ENCODE results near the gene ZNF547. TPM values are rescaled to one million over a fixed set of nuclear protein-coding genes. Genes with fewer than 3 reads are reported as not detected.

ZNF547 gene
- polyA plus RNA-seq, 1 experiment = 3.4 TPM

GRCh38 chr19:57406516-57407123 lies 43.3 kb downstream of the ZNF547 start:
- no peak overlapping the region for H3K4me3 ChIP-seq (ENCODE audit: low read depth, low read length)
- CTCF ChIA-PET = interaction anchor here (0.5 to 2.1 kb wide), 6 partner anchors 13 to 924 kb away, joined by 3 to 6 read pairs (median 3); partner anchors contain the start of gene ZNF274

GRCh38 chr19:57410877-57411671 lies 47.7 kb downstream of the ZNF547 start, which contains the start of gene ZNF17:
TSS of gene ZNF17 (plus strand) at chr19:57411161. CDS start at chr19:57413616, 2,455 bp downstream.
- peak within 1 kb of the TSS; percentile 77 for H3K4me3 ChIP-seq (ENCODE audit: low read depth, low read length)
- no peak for TF ChIP-seq CTCF (IDR thresholded peaks at IDR 0.05; ENCODE audit: insufficient read depth, low read depth, low read length)
- DNase-seq (ENCODE audit: low read depth) = peak; percentile 75
- ChIA-PET POLR2A (no interaction called here), CTCF (interaction anchor here (0.6 kb wide), 1 partner anchor 14 kb away, joined by 3 read pairs; no protein-coding TSS in a partner anchor)
- no peaks in the 10 kb centered on the region for H3K27me3 ChIP-seq (ENCODE audit: control insufficient read depth, insufficient read depth, low read length)
- H3K36me3 ChIP-seq (ENCODE audit: control insufficient read depth, insufficient read depth, low read length) = peaks cover 2% of the 10 kb centered on the region; the same call in 1 of the 2 replicates

More at GRCh38 chr19:57406516-57407123, 43.3 kb downstream of the ZNF547 start:
- peak; percentile 89 for TF ChIP-seq CTCF (IDR thresholded peaks at IDR 0.05; ENCODE audit: insufficient read depth, low read depth, low read length)
- DNase-seq (ENCODE audit: low read depth) = no peak
- Histone ChIP-seq H3K27me3 (ENCODE audit: control insufficient read depth, insufficient read depth, low read length) (no peaks in the 10 kb centered on the region), H3K36me3 (ENCODE audit: control insufficient read depth, insufficient read depth, low read length) (no peaks in the 10 kb centered on the region)
- POLR2A ChIA-PET = no interaction called here

GRCh38 chr19:57419439-57419838 lies 56.1 kb downstream of the ZNF547 start:
- no peak for DNase-seq (ENCODE audit: low read depth)
- Histone ChIP-seq H3K4me3 (ENCODE audit: low read depth, low read length) (no peak overlapping the region), H3K27me3 (ENCODE audit: control insufficient read depth, insufficient read depth, low read length) (no peaks in the 10 kb centered on the region), H3K36me3 (ENCODE audit: control insufficient read depth, insufficient read depth, low read length) (peaks cover 18% of the 10 kb centered on the region)
- POLR2A ChIA-PET = no interaction called here
- TF ChIP-seq CTCF (IDR thresholded peaks at IDR 0.05; ENCODE audit: insufficient read depth, low read depth, low read length) = no peak
- CTCF ChIA-PET = interaction anchor here (0.8 to 1.7 kb wide), 3 partner anchors 9 to 12 kb away, joined by 3 to 5 read pairs (median 3); no protein-coding TSS in a partner anchor

GRCh38 chr19:57421037-57421436 lies 57.7 kb downstream of the ZNF547 start:
- H3K27me3 ChIP-seq (ENCODE audit: control insufficient read depth, insufficient read depth, low read length) = no peaks in the 10 kb centered on the region
- CTCF ChIA-PET = no interaction called here
- H3K4me3 ChIP-seq (ENCODE audit: low read depth, low read length) = no peak overlapping the region
- POLR2A ChIA-PET = no interaction called here
- peaks cover 16% of the 10 kb centered on the region for H3K36me3 ChIP-seq (ENCODE audit: control insufficient read depth, insufficient read depth, low read length)
- DNase-seq (ENCODE audit: low read depth) = no peak
- no peak for TF ChIP-seq CTCF (IDR thresholded peaks at IDR 0.05; ENCODE audit: insufficient read depth, low read depth, low read length)

Other genes with a start within 250 kb of the ZNF547 start
- not detected in 2 replicates for gene USP29, start 243.6 kb upstream of the ZNF547 start, polyA plus RNA-seq (2011; rRNA removed)
- not detected in 2 replicates for gene ZIM3, start 218.3 kb upstream of the ZNF547 start, polyA plus RNA-seq (2011; rRNA removed)
- not detected in 2 replicates for gene DUXA, start 196.1 kb upstream of the ZNF547 start, polyA plus RNA-seq (2011; rRNA removed)
- gene ZNF264, start 172.1 kb upstream of the ZNF547 start, polyA plus RNA-seq (2011; rRNA removed) = 7.0 and 7.1 TPM in 2 replicates
- 1.3 and 1.5 TPM in 2 replicates for gene AURKC, start 132.5 kb upstream of the ZNF547 start, polyA plus RNA-seq (2011; rRNA removed)
- gene ZNF805, start 122.9 kb upstream of the ZNF547 start, polyA plus RNA-seq (2011; rRNA removed) = 5.1 and 5.2 TPM in 2 replicates
- gene ZNF460, start 83.1 kb upstream of the ZNF547 start, polyA plus RNA-seq (2011; rRNA removed) = 11.7 and 13.9 TPM in 2 replicates
- gene ZNF543, start 43.1 kb upstream of the ZNF547 start, polyA plus RNA-seq (2011; rRNA removed) = 1.7 and 2.1 TPM in 2 replicates
- gene ZNF304, start 12.3 kb upstream of the ZNF547 start, polyA plus RNA-seq (2011; rRNA removed) = 5.4 and 7.4 TPM in 2 replicates
- gene TRAPPC2B, start within 50 bp of the ZNF547 start, polyA plus RNA-seq (2011; rRNA removed) = 11.0 and 16.3 TPM in 2 replicates
- 12.7 and 13.3 TPM in 2 replicates for gene ZNF548, start 26.3 kb downstream of the ZNF547 start, polyA plus RNA-seq (2011; rRNA removed)
- gene ZNF17, start 47.6 kb downstream of the ZNF547 start, polyA plus RNA-seq (2011; rRNA removed) = 4.2 and 6.0 TPM in 2 replicates
- 10.0 and 11.4 TPM in 2 replicates for gene ZNF749, start 71.8 kb downstream of the ZNF547 start, polyA plus RNA-seq (2011; rRNA removed)
- 0.13 and 0.21 TPM in 2 replicates for gene VN1R1, start 93.6 kb downstream of the ZNF547 start, polyA plus RNA-seq (2011; rRNA removed)
- 3.6 and 5.8 TPM in 2 replicates for gene ZNF772, start 114.0 kb downstream of the ZNF547 start, polyA plus RNA-seq (2011; rRNA removed)
- 8.8 and 11.0 TPM in 2 replicates for gene ZNF419, start 124.2 kb downstream of the ZNF547 start, polyA plus RNA-seq (2011; rRNA removed)
- gene ZNF773, start 136.4 kb downstream of the ZNF547 start, polyA plus RNA-seq (2011; rRNA removed) = 13.0 and 13.1 TPM in 2 replicates
- 2.5 and 3.8 TPM in 2 replicates for gene ZNF549, start 163.8 kb downstream of the ZNF547 start, polyA plus RNA-seq (2011; rRNA removed)
- gene ZNF550, start 196.3 kb downstream of the ZNF547 start, polyA plus RNA-seq (2011; rRNA removed) = 6.3 and 7.2 TPM in 2 replicates
- 2.9 and 4.0 TPM in 2 replicates for gene ZNF416, start 215.4 kb downstream of the ZNF547 start, polyA plus RNA-seq (2011; rRNA removed)
- 3.9 and 4.9 TPM in 2 replicates for gene ZIK1, start 220.6 kb downstream of the ZNF547 start, polyA plus RNA-seq (2011; rRNA removed)
- gene ZNF530, start 236.3 kb downstream of the ZNF547 start, polyA plus RNA-seq (2011; rRNA removed) = 1.7 and 2.6 TPM in 2 replicates